Muscle layer of duodenum (tissue), 2 donors: ENCODE data around the gene DOCK9.
A peak's percentile ranks its signal among the peaks of the same experiment; 100 is the strongest.

Experiments used
- H3K27ac ChIP-seq: one replicate; pipeline ENCODE4 v1.7.0; 2013; ENCODE audit warnings: mild to moderate bottlenecking, low read length
- H3K27me3 ChIP-seq: one replicate; pipeline ENCODE4 v1.7.0; 2013; ENCODE audit warnings: low read depth, mild to moderate bottlenecking, control low read depth, low read length
- H3K36me3 ChIP-seq, 2 donors: one replicate each; pipeline ENCODE4 v1.7.0; 2013; ENCODE audit warnings: low read length in 2 of 2, control low read depth in 1 of 2, mild to moderate bottlenecking in 1 of 2; ENCODE audit not compliant: insufficient read depth in 2 of 2, control insufficient read depth in 1 of 2
- H3K4me1 ChIP-seq, 2 donors: one replicate each; pipeline ENCODE4 v1.7.0; 2013; ENCODE audit warnings: low read length in 2 of 2, mild to moderate bottlenecking in 2 of 2, control low read depth in 1 of 2, moderate library complexity in 1 of 2; ENCODE audit not compliant: insufficient read depth in 2 of 2, control insufficient read depth in 1 of 2
- H3K4me3 ChIP-seq, 2 donors: one replicate each; pipeline ENCODE4 v1.7.0; 2013; ENCODE audit warnings: low read length in 2 of 2, low read depth in 1 of 2, mild to moderate bottlenecking in 1 of 2
- H3K9me3 ChIP-seq, 2 donors: one replicate each; pipeline ENCODE4 v1.7.0; 2013; ENCODE audit warnings: low read length in 2 of 2, control low read depth in 1 of 2, mild to moderate bottlenecking in 1 of 2; ENCODE audit not compliant: control insufficient read depth in 1 of 2
- donor health status: healthy.

DOCK9 gene, protein sequence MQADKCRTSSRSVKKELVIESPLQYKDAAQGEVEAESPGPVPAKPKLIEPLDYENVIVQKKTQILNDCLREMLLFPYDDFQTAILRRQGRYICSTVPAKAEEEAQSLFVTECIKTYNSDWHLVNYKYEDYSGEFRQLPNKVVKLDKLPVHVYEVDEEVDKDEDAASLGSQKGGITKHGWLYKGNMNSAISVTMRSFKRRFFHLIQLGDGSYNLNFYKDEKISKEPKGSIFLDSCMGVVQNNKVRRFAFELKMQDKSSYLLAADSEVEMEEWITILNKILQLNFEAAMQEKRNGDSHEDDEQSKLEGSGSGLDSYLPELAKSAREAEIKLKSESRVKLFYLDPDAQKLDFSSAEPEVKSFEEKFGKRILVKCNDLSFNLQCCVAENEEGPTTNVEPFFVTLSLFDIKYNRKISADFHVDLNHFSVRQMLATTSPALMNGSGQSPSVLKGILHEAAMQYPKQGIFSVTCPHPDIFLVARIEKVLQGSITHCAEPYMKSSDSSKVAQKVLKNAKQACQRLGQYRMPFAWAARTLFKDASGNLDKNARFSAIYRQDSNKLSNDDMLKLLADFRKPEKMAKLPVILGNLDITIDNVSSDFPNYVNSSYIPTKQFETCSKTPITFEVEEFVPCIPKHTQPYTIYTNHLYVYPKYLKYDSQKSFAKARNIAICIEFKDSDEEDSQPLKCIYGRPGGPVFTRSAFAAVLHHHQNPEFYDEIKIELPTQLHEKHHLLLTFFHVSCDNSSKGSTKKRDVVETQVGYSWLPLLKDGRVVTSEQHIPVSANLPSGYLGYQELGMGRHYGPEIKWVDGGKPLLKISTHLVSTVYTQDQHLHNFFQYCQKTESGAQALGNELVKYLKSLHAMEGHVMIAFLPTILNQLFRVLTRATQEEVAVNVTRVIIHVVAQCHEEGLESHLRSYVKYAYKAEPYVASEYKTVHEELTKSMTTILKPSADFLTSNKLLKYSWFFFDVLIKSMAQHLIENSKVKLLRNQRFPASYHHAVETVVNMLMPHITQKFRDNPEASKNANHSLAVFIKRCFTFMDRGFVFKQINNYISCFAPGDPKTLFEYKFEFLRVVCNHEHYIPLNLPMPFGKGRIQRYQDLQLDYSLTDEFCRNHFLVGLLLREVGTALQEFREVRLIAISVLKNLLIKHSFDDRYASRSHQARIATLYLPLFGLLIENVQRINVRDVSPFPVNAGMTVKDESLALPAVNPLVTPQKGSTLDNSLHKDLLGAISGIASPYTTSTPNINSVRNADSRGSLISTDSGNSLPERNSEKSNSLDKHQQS (N-terminal part only)

DNA sequence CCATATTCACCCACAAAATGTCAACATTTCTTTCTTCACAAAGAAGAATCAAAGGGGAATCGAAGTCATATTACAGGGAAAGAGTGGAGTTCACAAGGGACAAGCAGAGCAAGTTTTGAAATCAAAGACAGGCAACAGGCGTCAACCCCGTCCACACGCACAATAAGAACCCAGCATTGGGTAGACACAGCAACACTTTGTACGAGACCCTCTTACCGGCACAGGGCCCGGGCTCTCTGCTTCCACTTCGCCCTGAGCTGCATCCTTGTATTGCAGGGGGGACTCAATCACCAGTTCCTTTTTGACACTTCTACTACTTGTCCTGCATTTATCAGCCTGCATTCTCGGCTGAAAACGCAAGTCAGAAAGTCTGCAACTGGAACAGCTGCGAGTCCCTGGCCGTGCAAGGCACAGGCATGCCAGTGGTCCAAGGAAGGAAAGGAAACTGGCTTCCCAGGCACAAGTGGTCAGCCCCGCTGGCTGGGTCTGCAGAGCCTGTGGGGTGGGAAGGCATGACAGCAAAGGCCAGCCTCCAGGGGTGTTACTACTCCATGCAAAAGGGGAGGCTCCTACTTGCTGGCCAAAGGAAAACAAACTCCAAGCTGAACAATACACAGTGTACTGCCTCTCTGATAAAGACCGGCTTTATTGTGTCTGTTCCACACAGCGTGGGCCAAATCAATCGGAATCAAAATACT is at the start of gene DOCK9:
Gene DOCK9 (minus strand): TSS at position 497 of the 698 bp plus-strand sequence. CDS start 155 bp downstream, at position 342.
- Histone ChIP-seq H3K27me3 (no peaks in the 10 kb centered on the region), H3K36me3 (no peaks in the 10 kb centered on the region), H3K4me1 (peaks cover 0 to 72% of the 10 kb centered on the region in 2 donors), H3K27ac (peak within 1 kb of the TSS; percentile 58), H3K9me3 (no peaks in the 10 kb centered on the region), H3K4me3 (peak within 1 kb of the TSS; percentile 58 to 64)

DNA sequence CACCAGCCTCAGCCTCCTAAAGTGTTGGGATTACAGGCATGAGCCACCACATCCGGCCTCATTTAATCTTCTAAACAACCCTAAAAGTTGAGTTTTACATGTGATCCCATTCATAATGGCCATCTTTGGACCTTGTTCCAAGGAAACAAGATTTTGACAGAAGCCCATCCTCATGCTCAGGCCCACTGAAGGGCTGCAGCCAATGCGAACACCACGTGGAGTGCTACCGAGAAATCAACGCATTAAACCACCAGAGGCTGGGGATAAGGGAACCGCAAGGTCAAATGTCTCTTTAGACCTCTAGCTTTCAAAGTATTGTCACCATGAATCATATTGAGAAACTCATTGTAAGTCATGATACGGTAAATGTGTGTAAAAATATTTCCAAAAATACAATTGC is 49.4 kb upstream of the DOCK9 start:
- H3K4me1 ChIP-seq = no peaks in the 10 kb centered on the region
- no peaks in the 10 kb centered on the region for H3K36me3 ChIP-seq
- no peak overlapping the region for H3K27ac ChIP-seq
- no peaks in the 10 kb centered on the region for H3K27me3 ChIP-seq
- H3K4me3 ChIP-seq = no peak overlapping the region
- H3K9me3 ChIP-seq = no peaks in the 10 kb centered on the region

DNA sequence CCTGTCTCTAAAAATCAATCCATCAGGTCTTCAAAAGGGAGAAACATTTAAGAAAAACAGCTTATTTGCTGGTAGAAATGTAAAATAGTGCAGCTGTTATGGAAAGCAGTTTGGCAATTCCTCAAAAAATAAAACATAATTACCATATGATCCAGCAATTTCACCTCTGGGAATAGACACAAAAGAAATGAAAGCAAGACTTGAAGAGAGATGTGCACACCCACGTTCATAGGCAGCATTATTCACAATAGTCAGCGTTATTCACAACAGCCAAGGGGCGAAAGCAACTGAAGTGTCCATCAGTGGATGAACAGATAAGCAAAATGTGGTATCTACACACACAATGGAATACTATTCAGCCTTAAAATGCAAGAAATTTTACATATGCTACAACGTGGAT is 45.1 kb upstream of the DOCK9 start:
- H3K27ac ChIP-seq = no peak overlapping the region

DNA sequence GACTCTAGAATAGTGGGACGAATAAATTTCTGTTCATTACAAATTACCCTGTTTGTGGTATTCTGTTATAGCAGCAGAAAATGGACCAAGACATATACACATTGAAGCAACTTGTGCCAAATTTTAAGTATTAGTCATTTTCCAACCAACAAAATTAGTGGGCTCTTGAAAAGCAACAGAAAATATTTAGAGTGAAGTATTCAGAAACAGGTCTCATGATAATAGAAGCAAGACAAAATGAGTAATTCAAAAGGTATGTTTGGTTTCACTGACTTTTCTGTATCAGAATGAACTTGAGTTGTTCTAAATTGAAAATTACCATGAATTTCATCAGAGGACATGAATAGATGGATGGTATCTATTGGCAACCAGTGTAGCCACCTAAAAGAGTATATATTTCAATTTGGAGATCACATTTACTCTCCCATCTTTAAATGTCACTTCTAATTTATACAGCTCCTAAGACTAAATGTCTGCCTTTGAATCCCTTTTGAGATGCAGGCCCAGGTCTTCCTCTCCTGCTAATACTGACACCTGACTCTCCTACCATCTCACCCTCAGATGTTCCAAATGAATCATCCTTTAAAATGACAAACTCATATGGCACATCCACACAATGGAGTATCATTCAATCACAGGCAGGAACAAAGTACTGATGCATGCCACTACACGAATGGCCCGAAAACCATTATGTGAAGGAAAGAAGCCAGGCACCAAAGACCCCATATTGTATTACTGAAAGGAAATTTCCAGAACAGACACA is 40.7 kb upstream of the DOCK9 start:
- peaks cover 0 to 21% of the 10 kb centered on the region in 2 donors for H3K4me1 ChIP-seq

More for the DNA sequence above, 45.1 kb upstream of the DOCK9 start:
- no peak overlapping the region for H3K4me3 ChIP-seq
- H3K27me3 ChIP-seq = no peaks in the 10 kb centered on the region
- H3K9me3 ChIP-seq = no peaks in the 10 kb centered on the region
- no peaks in the 10 kb centered on the region for H3K36me3 ChIP-seq
- H3K4me1 ChIP-seq = no peaks in the 10 kb centered on the region

DNA sequence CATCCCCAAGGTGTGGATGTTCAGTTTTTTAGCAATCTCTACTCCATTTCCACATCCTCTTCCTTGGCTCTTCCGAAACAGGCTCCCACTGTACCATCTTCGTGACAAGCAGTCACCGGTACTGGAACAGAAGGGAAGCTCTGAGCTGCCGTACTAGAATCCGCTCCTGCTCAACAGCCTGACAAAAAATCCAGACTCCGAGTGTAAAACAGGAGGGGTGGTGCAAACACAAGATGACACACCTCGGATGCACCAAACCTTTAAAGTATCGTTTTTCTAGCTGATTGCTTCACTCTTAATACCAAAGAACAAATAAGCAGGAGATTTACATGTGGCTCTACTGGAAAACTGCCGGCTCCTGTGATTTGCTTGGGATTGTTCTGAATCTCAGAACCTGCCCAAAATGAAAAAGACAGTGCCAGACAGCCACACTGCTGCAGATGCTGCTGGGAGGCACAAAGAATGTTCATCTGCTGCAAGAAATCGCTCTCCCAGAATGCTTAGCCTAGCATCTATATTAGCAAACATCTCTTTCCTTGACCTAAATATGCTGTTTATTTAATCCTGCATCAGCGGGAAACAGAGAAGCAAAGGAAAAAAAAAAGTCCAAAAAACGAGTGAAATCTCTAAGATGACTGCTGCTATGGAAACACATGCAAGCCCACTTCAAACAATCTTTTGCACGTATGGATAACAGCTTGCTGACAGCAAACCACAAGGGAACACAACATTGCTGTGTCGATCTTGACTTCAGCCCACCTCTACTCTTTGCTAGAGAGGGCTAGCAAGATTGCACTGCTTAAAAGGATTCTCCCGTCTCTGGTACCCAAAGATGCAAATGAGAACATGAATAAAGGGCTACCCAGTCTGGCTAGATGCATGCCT is 38.0 kb upstream of the DOCK9 start:
- Histone ChIP-seq H3K9me3 (no peaks in the 10 kb centered on the region), H3K27ac (no peak overlapping the region), H3K4me3 (peak overlapping the region in 1 of 2 donors; percentile 19), H3K36me3 (no peaks in the 10 kb centered on the region), H3K27me3 (no peaks in the 10 kb centered on the region), H3K4me1 (peaks cover 0 to 21% of the 10 kb centered on the region in 2 donors)

More for the DNA sequence above, 40.7 kb upstream of the DOCK9 start:
- H3K4me3 ChIP-seq = no peak overlapping the region
- no peak overlapping the region for H3K27ac ChIP-seq
- H3K27me3 ChIP-seq = no peaks in the 10 kb centered on the region
- H3K9me3 ChIP-seq = no peaks in the 10 kb centered on the region
- no peaks in the 10 kb centered on the region for H3K36me3 ChIP-seq

DNA sequence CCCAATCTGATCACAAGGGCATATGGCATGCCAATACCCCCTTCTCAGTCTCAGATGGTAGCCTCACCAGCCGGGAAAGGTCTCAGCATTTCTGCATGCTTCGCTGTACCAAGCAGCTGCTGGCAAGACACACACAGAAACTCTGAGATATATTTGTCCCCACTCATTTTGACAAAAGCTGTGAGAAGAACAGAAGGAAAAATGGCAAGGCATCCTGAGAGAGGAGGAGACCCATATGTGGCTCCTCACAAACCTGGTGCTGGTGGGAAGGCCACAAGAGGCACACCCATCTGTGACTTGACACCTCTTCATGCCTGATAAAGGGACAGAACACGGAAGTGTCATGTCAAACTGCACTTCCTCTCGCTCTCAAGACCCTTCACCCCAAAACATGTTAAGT is 36.7 kb upstream of the DOCK9 start:
- Histone ChIP-seq H3K36me3 (no peaks in the 10 kb centered on the region), H3K4me3 (no peak overlapping the region), H3K4me1 (peaks cover 0 to 27% of the 10 kb centered on the region in 2 donors), H3K27ac (no peak overlapping the region), H3K9me3 (no peaks in the 10 kb centered on the region), H3K27me3 (no peaks in the 10 kb centered on the region)

DNA sequence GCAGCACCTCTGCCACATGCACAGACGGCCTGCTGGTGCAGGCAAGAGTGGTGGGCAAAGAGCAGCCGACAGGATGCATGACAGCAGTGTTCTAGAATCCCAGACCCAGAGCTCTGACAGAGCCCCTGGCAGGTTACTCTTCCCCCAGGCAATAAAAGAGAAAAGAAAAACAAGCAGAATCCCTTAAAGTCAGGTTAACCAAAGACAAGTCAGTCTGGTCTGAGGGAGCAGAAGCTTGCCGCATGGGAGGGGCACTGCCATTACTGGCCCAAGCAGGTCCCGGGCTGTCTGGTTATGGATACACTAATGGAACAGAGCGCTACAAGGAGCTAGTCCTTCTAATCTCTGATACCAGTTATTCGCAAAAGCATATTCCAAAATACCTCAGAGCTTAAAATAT is 36.1 kb upstream of the DOCK9 start:
- Histone ChIP-seq H3K9me3 (no peaks in the 10 kb centered on the region), H3K27ac (no peak overlapping the region), H3K36me3 (no peaks in the 10 kb centered on the region), H3K4me3 (no peak overlapping the region), H3K27me3 (no peaks in the 10 kb centered on the region), H3K4me1 (peaks cover 0 to 32% of the 10 kb centered on the region in 2 donors)

DNA sequence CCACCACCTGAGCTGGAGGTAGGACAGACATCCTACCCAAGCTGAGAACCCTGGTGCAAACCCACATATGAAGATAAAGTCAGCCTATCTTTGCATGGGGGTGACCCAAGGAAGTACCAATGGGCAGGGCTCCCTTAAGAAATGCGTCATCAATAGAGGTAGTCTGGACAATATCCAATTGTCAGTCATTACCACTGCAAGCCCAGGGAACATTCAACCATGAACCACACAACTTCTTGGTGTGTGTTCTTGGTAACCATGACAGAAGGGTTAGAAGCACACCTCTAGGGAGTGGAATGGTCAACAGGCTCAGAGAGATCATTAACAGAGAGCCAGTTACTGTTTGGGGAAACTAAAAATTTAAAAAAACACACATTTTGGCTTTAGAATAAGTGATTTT is 34.7 kb upstream of the DOCK9 start:
- H3K9me3 ChIP-seq = no peaks in the 10 kb centered on the region
- no peaks in the 10 kb centered on the region for H3K27me3 ChIP-seq
- H3K27ac ChIP-seq = no peak overlapping the region
- no peaks in the 10 kb centered on the region for H3K36me3 ChIP-seq
- H3K4me3 ChIP-seq = no peak overlapping the region
- H3K4me1 ChIP-seq = peaks cover 0 to 34% of the 10 kb centered on the region in 2 donors

DNA sequence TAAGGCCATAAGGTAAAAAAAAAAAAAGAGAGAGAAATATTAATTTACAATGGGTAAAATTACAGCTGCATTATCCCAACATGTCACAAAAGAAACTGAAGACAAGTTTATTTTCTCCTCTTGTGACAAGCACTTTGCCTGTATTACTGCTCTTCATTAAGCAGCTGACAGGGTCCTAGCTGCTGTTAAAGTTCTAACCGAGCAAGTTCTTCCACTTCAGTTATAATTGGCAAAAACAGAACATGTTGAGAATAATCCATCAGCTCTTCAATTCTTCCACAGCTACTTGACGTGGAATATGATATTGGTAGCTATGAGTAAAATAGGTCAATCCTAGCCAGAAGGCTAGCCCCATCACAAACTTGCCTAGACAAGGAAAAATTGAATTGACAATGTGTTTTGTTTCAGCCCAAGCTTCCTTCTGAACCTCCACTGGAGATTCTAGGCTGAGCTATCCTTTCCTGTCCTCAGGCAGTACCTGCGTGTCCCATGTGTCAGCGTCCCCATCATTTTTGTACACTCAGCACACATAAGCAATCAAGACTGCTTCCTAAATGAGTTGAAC is 32.2 kb upstream of the DOCK9 start:
- Histone ChIP-seq H3K4me3 (no peak overlapping the region), H3K9me3 (no peaks in the 10 kb centered on the region), H3K4me1 (peaks cover 0 to 30% of the 10 kb centered on the region in 2 donors), H3K27ac (no peak overlapping the region), H3K27me3 (no peaks in the 10 kb centered on the region), H3K36me3 (no peaks in the 10 kb centered on the region)
